HG03196 (cell line): Measurements from ENCODE around the gene OR6K3.
"Not testable (repeated sequence)": the region's sequence is repeated elsewhere in the genome, so short reads cannot be mapped to it uniquely, and the experiment has no call there.

Experiments
- ATAC-seq: cut with Tn5 transposase; IDR thresholded peaks from one replicate; pipeline ENCODE4 v1.9.1; 2021; ENCODE audit not compliant: unreplicated experiment

OR6K3 gene, protein sequence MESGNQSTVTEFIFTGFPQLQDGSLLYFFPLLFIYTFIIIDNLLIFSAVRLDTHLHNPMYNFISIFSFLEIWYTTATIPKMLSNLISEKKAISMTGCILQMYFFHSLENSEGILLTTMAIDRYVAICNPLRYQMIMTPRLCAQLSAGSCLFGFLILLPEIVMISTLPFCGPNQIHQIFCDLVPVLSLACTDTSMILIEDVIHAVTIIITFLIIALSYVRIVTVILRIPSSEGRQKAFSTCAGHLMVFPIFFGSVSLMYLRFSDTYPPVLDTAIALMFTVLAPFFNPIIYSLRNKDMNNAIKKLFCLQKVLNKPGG

DNA sequence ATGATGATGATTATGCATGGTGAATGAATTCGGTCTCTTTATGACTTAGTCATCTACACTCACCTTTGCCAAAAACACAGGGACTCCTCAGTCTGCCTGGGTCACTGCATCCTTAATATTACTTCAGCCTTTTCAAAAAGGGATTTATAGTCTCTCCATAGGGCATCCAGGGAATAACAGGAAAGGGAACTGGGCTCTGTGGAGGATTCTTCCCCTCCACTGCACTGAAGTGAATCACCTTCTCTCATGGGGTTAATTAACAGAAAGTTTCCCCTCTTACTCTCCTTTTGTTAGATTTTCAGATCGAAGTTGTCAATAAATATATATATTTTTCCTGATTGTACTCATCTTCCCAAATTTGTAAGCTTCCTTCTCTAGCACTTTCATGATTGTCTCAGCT lies at the start of gene OR6K3:
Gene OR6K3 (minus strand): TSS at position 101 of the 400 bp plus-strand sequence. CDS start 2,605 bp downstream, outside the sequence.
- no peak for ATAC-seq

DNA sequence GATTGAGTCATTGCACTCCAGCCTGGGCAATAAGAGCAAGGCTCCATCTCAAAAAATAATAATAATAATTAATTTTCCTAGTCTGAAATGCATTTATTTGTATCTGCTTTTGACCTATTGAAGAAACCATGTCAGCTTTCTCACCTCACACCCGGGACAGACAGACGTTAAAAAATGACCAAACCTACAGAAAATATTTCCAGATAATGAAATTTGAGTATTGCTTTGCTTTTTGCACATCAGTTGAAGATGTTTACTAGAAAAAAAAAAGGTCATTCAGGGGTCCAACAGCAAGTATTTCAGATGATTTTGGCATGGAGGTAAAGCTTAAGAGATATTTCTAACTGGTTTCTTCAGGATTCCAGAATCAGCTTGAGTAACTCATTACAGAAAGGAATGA lies 33.9 kb upstream of the OR6K3 start, which contains the start of gene OR6K6:
Gene OR6K6 (plus strand): TSS at position 301 of the 400 bp plus-strand sequence. CDS start 168 bp downstream, outside the sequence.
- no peak for ATAC-seq

DNA sequence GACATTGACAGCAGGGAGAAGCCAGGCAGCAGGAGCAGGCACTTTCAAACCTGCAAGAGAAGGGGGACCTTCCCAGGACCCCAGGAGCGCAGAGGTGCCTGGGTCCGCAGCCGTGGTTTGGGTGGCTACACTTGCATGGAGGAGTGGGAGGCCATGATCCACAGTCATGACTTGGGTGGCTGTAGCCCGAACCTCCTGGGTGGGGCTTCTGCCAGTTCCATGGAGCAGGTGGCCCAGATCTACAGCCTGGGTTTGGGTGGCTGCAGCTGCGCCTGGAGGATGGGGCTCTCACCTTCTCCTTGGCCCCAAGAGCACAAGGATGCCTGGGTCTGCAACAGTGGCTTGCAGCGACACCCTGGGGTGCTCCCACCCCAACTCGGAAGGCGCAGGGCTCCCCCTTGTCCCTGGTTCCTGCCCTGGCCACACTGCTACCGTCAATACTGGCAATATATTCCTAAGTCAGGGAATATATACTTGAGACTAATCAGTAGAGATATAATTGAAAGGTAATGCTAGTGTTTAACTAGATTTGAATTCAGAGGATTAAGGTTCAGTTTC lies 31.7 kb upstream of the OR6K3 start:
- no peak for ATAC-seq

DNA sequence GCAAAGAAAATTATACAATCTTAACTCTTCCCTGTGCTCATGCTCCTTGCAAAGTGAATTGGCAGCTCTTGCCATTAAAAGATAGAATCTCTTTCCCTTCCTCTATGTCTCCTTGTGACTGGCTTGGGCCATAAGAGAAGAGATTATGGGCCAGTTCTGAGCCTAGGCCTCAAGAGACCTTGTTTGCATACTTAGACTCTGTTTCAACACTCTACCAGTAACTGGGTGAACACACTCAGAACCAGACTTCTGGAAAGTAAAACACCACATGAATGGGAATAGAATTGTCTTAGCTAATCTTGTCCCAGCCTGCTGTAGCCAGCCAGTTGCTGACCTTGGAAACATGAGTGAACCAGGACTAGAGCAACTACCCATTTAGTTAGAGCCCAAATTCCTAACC lies 15.3 kb upstream of the OR6K3 start:
- no peak for ATAC-seq

DNA sequence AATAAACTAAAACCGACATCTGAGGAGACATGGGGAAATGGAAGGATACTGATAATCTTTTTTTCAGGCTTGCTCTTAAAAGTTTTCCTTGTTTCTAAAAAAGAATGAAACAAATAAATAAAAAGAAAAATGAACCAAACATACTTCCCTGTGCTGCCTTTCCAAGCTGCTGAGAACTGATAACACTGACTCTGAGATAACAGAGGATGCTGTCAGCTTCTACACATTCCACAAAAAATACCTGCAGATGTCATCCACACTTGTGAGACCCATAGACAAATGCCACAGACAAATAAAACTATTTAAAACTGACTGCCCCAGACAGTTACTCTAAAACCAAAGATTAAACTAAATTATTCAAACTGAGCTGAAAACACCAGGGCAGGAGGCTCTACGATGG lies 12.0 kb upstream of the OR6K3 start:
- ATAC-seq: no peak

DNA sequence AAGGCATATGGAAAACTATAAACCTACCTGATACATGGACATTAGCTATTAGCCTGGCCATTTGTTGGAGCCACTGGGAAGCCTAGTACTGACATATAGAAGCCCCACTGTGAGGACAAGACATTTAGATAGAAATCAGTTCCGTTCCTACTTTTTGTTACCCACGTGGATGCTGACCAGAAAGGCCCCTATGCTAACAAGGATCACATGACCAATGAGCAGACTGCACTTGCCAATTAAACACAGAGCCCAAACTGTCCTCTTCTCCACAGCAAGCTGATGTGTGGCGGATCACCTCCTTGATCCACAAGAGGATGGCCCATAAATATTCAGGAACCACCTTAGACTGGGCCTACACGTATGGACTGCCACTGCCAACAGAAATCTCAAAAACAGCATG lies 11.2 kb upstream of the OR6K3 start:
- no peak for ATAC-seq

DNA sequence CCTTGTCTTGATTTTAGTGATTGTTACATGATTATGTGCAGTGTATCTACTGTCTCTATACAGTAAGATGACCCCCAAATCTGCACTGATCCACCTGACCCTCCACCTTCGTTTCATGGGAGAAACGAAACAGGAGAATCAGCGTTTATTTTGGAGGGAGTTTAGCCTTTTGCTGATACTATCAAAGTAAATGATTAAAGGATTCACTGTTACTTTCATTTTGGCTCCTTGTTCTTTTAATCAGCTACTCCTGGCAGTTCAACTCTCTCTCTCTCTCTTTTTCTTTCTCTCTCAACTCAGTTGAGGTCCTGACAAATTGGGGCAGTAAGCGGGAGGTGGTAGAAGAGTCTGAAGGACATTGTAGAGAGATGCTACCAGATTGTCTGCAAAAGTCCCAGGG lies 9.9 kb upstream of the OR6K3 start:
- no peak for ATAC-seq

DNA sequence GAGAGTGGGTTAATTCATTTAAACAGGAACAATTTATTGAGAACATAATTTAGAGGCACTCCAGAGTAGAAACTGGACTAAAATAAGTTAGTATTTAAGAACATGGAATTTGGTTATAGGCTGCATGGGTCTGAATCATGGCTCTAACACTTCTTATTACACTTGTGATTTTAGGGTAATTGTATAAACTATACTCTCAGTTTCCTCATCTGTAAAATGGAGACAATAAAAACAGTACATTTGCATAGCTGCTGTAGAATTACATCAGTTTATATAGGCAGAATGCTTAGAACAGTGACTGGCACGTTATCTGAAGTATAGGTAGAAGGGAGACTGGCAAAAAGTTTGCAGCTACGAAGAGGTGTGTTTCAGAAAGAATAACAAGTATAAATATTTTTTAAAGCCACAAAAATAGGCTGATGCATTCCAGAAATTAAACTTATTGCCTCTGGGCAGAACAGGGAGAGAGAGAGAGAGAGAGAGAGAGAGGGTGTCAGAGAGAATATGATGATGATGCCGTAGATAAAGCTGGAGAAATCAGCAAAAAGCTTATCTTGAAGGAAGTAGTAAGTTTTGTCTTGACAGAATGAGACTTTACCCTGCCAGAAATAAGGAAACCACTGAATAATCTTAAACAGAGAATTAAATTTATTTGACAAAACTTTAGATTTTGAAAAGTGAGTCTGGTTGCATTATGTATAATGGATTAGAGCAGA lies 8.1 kb upstream of the OR6K3 start:
- no peak for ATAC-seq

DNA sequence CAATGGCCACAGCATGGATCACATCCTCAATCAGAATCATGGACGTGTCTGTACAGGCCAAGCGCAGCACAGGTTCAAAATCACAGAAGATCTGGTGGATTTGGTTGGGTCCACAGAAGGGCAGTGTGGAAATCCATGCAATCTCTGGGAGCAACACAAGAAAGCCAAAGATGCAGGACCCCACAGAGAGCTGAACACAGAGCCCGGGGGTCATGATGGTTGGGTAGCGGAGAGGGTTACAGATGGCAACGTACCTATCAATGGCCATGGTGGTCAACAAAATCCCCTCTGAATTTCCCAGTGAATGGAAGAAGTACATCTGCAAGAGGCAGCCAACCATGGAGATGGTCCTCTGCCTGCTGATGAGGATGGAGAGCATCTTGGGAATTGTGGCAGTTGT lies 3.9 kb upstream of the OR6K3 start:
- no peak for ATAC-seq

DNA sequence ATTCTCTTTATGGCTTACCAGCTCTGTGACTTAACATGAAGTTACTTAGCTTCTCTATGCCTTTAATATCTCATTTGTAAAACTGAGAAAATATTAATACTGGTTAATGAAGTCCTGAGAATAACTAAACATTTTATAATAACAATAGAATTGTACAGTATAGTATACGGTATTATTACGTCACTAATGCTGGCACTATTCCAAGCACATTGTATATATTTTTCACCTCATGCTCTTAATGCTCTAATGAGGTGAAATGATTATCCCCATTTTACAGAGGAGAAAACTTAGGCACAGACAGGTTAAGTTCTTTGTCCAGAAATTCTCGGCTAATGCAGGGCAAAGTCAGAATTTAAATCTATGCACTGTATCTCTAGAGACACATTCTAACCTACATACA lies 856 bp downstream of the OR6K3 start:
- no peak for ATAC-seq

DNA sequence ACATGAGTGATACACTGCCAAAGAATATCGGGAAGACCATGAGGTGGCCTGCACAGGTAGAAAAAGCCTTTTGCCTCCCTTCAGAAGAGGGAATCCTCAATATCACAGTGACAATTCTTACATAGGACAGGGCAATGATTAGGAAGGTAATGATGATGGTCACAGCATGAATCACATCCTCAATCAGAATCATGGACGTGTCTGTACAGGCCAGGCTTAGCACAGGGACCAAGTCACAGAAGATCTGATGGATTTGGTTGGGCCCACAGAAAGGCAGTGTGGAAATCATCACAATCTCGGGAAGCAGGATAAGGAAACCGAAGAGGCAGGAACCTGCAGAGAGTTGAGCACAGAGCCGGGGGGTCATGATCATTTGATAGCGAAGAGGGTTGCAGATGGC lies 3.2 kb downstream of the OR6K3 start:
- ATAC-seq: no peak

DNA sequence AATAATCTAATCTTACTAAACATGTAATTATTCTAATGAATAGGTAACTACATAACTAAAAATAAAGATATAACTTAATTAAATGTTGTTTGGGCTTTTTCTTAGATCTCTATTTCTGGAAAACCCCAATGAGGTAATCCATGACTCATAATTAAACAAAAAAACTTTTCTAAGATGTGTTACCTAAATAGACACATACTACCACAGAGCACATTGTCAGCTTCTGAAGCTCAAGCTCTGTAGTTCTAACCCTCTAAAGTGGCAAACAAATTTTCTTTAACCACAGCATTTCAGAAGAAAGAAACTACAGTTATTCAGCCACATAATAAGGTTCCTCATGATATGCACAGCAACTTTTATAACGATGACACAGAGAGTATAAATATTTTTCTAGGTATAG lies 4.2 kb downstream of the OR6K3 start:
- ATAC-seq: no peak

DNA sequence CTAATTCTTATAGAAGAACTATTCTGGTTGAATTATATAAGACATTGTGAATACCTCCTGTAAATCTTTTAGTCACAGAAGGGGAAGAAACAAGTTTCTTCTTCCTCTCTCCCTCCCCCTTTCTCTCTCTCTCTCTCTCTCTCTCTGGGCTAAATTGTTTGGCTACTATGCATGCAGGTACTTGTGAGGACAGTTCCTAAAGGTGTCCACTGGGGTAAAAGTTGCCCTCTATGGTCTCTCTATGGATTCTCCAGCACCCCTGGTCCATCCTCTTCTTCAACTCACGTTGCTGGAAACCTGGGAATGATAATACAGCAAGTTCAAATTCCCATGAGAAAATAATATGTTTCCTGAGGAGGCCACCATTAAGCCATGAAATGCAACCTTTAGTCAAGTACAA lies 5.8 kb downstream of the OR6K3 start:
- ATAC-seq: no peak

DNA sequence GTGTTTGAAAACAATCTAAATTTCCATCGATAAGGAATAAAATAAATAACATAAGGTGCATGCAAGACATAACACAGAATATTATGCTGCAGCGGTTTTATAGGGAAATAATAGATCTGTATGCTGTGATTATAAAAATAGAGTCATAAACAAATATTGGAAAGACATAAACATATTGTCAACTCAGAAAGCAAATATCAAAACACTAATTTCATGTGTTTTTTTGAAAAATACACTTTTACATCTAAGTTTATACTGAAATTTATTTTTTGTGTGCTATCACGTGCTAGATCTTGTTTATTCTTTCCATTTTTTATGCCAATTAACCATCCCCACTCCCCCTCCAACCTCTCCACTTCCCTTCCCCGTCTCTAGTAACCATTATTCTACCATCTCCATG lies 9.4 kb downstream of the OR6K3 start:
- no peak for ATAC-seq

DNA sequence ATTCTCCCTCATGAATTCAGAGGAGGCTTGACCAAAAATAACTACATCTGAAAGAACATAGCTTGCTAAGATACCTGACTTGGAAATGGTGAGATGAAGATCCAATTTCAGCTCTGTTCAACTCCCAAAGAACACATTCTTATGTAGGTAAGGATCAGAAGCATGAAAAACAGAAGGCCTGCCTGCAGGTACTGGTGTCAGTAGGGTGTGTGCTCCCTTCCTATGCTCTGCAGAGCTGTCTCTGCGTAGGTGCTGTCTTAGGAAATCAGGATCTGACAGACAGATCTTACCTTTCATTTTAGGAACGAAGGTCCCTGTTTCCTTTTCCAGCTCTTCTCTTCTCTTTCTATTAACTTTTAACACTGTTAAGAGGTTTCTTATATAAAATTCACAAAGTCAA lies 14.4 kb downstream of the OR6K3 start:
- ATAC-seq: no peak

DNA sequence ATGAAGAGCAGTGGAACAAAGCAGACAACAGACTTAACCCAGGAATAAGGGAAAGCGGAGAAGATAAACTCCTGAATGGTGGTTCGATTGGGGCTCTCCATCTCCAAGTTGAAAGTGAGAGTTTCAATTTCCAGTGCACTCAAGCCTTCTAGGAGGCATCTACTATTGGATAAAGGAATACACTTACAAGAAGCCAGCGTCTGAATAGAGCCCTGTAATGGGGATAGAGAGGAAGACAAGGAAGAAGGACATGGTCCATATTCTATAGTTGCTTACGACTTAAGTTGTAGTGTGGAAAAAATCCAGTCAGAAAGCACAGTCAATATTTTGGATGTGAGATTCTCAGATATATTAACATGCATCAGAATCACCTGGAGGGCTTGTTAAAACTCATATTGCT lies 20.0 kb downstream of the OR6K3 start, which contains the start of gene OR6K2:
Gene OR6K2 (minus strand): TSS at position 101 of the 400 bp plus-strand sequence. CDS start 0 bp downstream, at position 101.
- no peak for ATAC-seq

DNA sequence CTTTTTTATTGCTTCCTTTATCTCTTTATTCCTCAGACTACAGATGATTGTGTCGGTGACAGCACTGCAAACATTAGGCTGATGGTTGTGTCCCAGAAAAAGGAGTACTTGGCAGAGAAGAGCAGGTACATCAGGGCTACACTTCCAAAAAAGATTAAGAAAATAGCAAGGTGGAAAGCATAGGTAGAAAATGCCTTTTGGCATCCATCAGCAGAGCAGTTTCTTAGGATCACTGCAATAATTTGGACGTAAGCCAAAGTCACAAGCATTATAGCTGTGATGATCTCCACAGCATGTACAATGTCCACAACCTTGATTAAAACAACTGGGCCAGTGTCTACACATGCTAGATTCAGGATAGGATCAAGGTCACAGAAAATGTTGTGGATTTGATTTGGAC lies 25.9 kb downstream of the OR6K3 start:
- no peak for ATAC-seq

DNA sequence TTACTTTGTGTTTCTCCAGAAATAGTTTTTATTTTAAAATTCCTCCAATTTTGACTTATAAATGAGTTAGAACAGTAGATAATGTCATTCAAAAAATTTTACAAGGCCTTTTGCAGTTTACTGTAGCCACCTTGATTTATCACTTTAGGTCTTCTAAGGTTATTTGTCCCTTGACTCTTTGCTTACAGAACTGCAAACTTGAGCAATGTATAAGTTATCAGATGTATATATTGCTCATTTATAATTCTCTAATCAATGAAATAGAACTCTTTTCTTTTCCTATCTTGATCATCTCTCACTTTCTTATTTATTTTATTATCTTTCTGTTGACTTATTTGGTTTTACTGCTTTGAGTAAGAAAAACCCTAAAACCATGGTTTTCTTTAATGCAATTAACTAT lies 28.2 kb downstream of the OR6K3 start:
- no peak for ATAC-seq

DNA sequence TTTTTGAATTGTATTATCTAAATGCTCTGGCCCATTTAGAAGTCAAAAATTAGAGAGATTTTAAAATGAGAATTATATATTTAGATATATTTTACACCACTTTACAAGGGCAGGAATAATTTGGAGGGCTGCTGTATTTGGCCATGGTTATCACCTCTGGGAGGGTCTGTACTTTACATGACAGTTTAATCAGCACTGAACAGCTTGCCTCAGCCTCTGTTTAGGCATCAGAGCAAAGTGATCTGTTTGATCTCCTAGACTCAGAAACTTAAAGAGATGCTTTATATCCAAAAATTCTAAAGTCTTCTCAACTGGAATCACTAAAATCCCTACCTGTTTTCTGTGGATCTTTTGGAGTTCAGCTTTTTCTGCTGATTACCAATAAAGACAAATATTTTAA lies 28.6 kb downstream of the OR6K3 start:
- no peak for ATAC-seq

DNA sequence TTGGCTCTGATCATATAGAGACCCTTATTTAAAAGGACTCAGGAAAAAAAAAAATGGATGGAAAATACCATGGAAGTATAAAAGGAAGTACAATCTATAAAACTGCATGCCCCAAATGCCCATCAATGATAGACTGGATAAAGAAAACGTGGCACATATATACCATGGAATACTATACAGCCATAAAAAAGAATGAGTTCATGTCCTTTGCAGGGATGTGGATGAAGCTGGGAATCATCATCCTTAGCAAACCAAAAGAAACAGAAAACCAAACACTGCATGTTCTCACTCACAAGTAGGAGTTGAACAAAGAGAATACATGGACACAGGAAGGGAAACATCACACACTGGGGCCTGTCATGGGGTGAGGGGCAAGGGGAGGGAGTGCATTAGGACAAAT lies 29.4 kb downstream of the OR6K3 start:
- ATAC-seq: not testable (repeated sequence)

DNA sequence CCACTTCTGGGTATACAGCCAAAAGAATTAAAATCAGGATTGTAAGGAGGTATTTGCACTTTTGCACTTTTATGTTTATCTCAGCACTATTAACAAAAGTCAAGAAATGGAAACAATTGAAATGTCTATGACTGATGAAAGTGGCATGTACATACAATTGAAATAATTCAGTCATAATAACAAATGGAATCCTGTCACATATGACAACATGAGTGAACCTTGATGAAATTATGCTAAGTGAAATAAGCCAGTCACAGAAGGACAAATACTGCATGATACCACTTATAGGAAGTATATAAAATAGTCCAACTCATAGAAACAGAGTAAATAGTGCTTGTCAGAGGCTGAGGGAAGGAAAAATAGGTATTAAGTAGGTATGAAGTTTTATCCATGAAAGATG lies 30.6 kb downstream of the OR6K3 start:
- no peak for ATAC-seq

DNA sequence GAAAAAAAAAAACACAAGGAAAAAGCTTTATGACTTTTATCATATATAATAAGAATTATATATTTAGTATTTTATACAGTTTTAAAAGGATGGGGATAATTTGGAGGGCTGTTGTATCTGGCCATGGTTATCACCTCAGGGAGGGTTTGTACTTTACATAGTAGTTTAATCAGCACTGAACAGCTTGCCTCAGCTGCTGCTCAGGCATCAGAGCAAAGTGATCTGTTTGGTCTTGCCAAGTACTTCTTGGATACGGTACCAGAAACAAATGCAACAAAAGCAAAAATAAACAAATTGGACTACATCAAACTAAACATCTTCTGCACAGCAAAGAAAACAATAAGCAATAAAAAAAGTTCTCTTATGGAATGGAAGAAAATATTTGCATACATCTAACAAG lies 31.4 kb downstream of the OR6K3 start:
- no peak for ATAC-seq
